GM20000 (cell line): Measurements from ENCODE around the gene RGS8.

Experiments used
- DNase-seq: peaks from one replicate; pipeline ENCODE4 v3.0.0; 2012; ENCODE audit warnings: low spot score
- CTCF ChIP-seq: IDR thresholded peaks from 2 replicates; pipeline ENCODE4 v1.5.1; 2012; ENCODE audit warnings: mild to moderate bottlenecking, control low read depth; ENCODE audit errors: extremely low read depth, missing control alignments

The RGS8 gene

GRCh38 chr1:182687361-182687760 lies 3.0 kb upstream of the RGS8 start:
- TF ChIP-seq CTCF, result no peak

GRCh38 chr1:182686446-182686845 lies 2.1 kb upstream of the RGS8 start:
- no peak for DNase-seq
- no peak for TF ChIP-seq CTCF

More at GRCh38 chr1:182687361-182687760, 3.0 kb upstream of the RGS8 start:
- DNase-seq, result no peak

GRCh38 chr1:182685215-182685614 lies 828 bp upstream of the RGS8 start:
- DNase-seq, result no peak
- no peak for TF ChIP-seq CTCF

DNA sequence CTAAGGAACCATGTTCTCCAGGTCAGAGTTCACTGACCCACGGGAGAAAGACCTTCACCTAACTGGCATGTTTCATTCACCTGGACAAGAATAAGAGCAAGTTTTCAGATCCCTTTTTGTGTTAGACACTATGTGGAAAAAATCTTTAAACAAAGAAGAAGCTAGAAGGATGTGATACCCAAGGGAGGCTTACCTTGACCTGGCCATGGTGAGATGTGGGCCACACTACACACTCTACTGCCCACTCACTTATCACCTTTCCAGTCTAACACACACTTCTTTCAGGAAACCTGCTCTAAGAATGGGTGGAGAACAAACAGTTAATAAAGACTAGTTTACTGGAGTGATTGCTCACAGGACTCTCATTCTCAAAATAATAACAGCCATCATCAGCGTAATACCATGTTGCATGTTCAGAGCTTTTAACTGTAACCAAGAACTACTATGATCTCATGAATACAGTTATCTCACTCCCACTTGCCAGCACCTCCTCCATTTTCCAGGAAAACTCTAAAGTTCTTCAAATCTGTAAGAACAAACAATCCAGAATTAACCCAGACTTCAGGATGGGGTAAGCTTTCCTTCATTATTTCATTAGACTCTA lies 1.4 kb downstream of the RGS8 start:
- DNase-seq, result no peak
- no peak for TF ChIP-seq CTCF

GRCh38 chr1:182682406-182682805 lies 2.0 kb downstream of the RGS8 start:
- TF ChIP-seq CTCF, result no peak
- DNase-seq, result no peak

GRCh38 chr1:182681568-182681912 lies 2.8 kb downstream of the RGS8 start:
- TF ChIP-seq CTCF, result no peak
- DNase-seq, result no peak

DNA sequence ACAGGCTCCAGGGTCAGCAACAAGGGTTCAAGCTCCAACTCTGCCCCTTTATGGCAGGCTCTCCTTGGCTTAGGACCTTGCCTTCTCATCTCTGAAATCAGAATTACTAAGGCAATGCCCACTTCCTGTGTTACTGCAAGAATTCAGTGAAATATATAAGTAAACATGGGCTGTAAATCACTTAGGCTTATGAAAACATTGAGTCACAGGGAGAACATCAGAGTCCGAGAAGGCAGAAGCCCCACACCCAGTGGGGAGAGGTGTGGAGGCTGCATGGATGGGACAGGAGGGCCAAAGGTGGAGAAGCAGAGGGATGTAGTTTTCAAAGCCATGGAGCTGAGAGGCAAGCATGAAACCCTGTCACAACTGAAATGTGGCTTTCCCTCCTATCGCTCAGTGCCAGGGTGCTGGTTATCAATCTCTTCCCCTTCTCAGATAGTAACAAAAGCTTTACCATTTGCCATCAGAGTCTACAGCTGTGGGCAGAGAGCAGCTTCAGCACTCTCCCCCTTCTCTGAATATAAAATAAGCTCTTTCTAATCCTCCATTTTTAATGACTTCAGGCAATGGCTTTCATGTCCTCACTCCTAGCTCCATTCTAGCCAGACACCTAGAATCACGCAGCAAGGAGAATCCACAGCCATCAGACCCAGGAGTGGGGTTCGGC lies 3.4 kb downstream of the RGS8 start:
- DNase-seq, result no peak
- no peak for TF ChIP-seq CTCF
